ENCODE results near the gene CTSH. TPM values are rescaled to one million over a fixed set of nuclear protein-coding genes. Genes with fewer than 3 reads are reported as not detected.

CTSH gene
- total and polyA plus RNA-seq, 2 of the 13 experiments (the other 11 are each of a cell fraction or from before 2014, with no cell fraction given) = 265 to 653 TPM

DNA sequence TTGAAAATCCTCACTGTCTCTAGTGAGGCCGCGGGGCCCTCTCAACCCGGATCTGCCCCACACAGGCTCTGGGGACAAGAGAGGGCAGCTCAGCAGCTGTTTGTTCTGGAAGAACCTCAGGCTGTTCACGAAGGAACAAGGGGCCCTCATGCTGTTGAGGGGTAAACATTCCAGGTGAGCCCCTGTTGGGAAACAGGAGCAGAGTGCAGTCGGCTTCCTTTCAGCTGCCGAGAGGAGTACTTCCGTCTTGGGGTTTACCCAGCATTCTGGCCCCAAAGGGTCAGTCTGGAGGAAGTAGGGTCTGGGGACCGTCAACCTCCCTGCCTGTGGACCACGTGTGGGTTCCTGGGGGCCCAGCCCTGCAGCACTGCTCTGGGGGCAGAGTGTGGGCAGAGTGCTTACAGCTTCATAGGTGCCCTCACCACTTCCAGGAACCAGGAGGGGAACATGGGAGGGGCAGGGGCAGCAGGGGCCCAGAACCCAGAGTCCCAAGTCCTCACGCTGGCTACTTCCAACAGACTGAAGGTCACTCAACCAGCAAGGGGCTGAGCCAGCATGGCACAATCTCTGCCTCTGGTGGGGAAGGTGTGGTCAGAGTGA, 49.2 kb upstream of the CTSH start (continued):
- TF ChIP-seq ZNF318 (CRISPR knock-in tag; IDR thresholded peaks at IDR 0.05) = 0 out of 2 replicates have a peak, but pooled peaks have one; percentile 8
- TF ChIP-seq, protein P1, sequence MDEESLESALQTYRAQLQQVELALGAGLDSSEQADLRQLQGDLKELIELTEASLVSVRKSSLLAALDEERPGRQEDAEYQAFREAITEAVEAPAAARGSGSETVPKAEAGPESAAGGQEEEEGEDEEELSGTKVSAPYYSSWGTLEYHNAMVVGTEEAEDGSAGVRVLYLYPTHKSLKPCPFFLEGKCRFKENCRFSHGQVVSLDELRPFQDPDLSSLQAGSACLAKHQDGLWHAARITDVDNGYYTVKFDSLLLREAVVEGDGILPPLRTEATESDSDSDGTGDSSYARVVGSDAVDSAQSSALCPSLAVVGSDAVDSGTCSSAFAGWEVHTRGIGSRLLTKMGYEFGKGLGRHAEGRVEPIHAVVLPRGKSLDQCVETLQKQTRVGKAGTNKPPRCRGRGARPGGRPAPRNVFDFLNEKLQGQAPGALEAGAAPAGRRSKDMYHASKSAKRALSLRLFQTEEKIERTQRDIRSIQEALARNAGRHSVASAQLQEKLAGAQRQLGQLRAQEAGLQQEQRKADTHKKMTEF (CRISPR knock-in tag; IDR thresholded peaks at IDR 0.05) = peak; percentile 99
- TF ChIP-seq ZNF432 (CRISPR knock-in tag; IDR thresholded peaks at IDR 0.05; ENCODE audit: borderline replicate concordance) = no peak
- TF ChIP-seq POLR2AphosphoS5 (IDR thresholded peaks at IDR 0.05; ENCODE audit: low read depth, low read length) = no peak
- TF ChIP-seq, protein P2, sequence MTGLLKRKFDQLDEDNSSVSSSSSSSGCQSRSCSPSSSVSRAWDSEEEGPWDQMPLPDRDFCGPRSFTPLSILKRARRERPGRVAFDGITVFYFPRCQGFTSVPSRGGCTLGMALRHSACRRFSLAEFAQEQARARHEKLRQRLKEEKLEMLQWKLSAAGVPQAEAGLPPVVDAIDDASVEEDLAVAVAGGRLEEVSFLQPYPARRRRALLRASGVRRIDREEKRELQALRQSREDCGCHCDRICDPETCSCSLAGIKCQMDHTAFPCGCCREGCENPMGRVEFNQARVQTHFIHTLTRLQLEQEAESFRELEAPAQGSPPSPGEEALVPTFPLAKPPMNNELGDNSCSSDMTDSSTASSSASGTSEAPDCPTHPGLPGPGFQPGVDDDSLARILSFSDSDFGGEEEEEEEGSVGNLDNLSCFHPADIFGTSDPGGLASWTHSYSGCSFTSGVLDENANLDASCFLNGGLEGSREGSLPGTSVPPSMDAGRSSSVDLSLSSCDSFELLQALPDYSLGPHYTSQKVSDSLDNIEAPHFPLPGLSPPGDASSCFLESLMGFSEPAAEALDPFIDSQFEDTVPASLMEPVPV (CRISPR knock-in tag; IDR thresholded peaks at IDR 0.05) = peak; percentile 59; the same call in 1 of the 2 replicates
- TF ChIP-seq PLRG1 (conservative IDR thresholded peaks at IDR 0.05) = no peak
- TF ChIP-seq PRDM4 (CRISPR knock-in tag; IDR thresholded peaks at IDR 0.05; ENCODE audit: borderline replicate concordance) = no peak
- TF ChIP-seq, protein P3, sequence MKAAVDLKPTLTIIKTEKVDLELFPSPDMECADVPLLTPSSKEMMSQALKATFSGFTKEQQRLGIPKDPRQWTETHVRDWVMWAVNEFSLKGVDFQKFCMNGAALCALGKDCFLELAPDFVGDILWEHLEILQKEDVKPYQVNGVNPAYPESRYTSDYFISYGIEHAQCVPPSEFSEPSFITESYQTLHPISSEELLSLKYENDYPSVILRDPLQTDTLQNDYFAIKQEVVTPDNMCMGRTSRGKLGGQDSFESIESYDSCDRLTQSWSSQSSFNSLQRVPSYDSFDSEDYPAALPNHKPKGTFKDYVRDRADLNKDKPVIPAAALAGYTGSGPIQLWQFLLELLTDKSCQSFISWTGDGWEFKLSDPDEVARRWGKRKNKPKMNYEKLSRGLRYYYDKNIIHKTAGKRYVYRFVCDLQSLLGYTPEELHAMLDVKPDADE (CRISPR knock-in tag; IDR thresholded peaks at IDR 0.05) = no peak
- peak; percentile 97 for TF ChIP-seq RXRA (CRISPR knock-in tag; IDR thresholded peaks at IDR 0.05)
- TF ChIP-seq ZNF670 (CRISPR knock-in tag; IDR thresholded peaks at IDR 0.05; ENCODE audit: borderline replicate concordance) = peak; percentile 71; the same call in 1 of the 2 replicates
